ENCODE measurements around the gene RNASE3.

RNASE3 gene

DNA sequence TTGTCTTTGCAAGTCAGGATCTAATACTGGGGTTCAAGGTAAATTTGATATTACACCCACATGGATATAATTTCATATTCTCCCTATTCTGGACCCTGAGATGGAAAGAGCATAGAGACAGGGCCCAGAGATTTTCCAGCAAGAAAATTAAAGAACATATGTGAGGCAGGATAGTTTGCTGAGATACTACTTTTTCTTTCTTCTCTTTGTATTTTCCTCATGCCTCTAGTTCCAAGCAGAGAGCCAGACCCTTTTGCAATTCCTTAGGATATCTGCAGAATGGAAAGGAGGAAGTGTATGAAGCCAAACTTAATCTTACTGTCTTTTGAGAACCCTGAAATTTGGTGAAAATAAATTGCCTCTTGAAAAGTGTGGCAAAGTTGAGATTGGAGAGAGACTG, 34.0 kb upstream of the RNASE3 start:
- no peak overlapping the region for H3K4me3 ChIP-seq (ENCODE audit: low read depth, low read length)
- DNase-seq (ENCODE audit: low read depth): no peak
- TF ChIP-seq, protein P1, sequence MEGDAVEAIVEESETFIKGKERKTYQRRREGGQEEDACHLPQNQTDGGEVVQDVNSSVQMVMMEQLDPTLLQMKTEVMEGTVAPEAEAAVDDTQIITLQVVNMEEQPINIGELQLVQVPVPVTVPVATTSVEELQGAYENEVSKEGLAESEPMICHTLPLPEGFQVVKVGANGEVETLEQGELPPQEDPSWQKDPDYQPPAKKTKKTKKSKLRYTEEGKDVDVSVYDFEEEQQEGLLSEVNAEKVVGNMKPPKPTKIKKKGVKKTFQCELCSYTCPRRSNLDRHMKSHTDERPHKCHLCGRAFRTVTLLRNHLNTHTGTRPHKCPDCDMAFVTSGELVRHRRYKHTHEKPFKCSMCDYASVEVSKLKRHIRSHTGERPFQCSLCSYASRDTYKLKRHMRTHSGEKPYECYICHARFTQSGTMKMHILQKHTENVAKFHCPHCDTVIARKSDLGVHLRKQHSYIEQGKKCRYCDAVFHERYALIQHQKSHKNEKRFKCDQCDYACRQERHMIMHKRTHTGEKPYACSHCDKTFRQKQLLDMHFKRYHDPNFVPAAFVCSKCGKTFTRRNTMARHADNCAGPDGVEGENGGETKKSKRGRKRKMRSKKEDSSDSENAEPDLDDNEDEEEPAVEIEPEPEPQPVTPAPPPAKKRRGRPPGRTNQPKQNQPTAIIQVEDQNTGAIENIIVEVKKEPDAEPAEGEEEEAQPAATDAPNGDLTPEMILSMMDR (IDR thresholded peaks at IDR 0.05; ENCODE audit: low read depth, low read length, missing control alignments): no peak
- in situ Hi-C loops (cut with HindIII; ENCODE audit: low sequenced_read_pairs): no loop called here

DNA sequence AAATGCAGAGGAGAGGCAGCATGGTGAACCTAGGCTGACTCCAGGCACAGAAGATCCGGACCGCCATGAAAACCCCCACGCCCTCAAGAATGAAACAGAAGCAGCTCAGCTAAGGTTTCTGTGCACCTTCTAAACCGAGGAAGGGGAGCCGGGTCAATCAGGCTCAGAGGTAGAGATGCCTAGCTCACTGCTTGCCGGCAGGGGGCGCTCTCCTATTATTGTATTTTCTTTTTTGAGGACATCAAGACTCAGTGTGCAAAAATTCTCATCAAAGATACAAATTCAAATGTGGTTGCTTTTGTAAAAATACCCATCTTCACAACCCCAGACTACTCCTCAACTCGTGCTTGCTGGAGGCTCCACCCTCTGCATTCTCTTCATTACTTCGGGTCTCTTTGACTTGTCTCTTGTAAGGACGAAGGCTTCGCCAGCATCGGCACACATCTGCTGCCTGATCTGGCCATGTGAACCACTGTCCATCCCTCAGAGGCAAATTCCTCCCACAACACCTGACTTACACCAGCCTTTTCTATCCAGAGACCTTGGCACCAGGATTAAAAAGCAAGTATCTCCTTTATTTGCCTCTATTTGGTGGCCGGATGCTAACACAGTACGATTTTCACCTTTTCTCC, 33.4 kb upstream of the RNASE3 start:
- DNase-seq (ENCODE audit: low read depth): peak; percentile 15
- TF ChIP-seq, protein P1 (IDR thresholded peaks at IDR 0.05; ENCODE audit: low read depth, low read length, missing control alignments): peak; percentile 93
- in situ Hi-C loops (cut with HindIII; ENCODE audit: low sequenced_read_pairs): no loop called here
- H3K4me3 ChIP-seq (ENCODE audit: low read depth, low read length): no peak overlapping the region

GRCh38 chr14:20866194-20866593, 25.0 kb upstream of the RNASE3 start:
- in situ Hi-C loops (cut with HindIII; ENCODE audit: low sequenced_read_pairs): no loop called here
- no peak overlapping the region for H3K4me3 ChIP-seq (ENCODE audit: low read depth, low read length)

DNA sequence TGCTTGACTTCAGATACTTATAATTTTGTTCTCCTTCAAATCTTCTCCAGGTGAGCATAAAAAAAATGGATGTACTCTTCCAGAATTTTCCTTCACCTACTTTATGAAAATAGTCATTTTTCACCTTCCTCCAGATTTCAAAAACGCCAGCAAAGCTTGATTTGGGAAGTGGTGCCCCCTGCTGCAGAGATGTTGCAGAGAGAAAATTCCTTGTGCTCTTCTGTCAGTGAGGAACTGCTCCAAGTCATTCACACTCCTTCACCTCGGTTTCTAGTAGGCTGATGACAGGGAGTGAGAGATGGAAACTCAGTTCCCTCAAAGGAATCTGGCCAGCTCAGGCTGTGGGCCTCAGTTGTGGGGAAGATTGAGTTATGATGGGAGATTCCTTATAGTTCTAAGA, 24.2 kb upstream of the RNASE3 start:
- H3K4me3 ChIP-seq (ENCODE audit: low read depth, low read length): no peak overlapping the region
- DNase-seq (ENCODE audit: low read depth): no peak
- TF ChIP-seq, protein P1 (IDR thresholded peaks at IDR 0.05; ENCODE audit: low read depth, low read length, missing control alignments): peak; percentile 41
- in situ Hi-C loops (cut with HindIII; ENCODE audit: low sequenced_read_pairs): no loop called here

More at GRCh38 chr14:20866194-20866593, 25.0 kb upstream of the RNASE3 start:
- TF ChIP-seq, protein P1 (IDR thresholded peaks at IDR 0.05; ENCODE audit: low read depth, low read length, missing control alignments): no peak
- no peak for DNase-seq (ENCODE audit: low read depth)

DNA sequence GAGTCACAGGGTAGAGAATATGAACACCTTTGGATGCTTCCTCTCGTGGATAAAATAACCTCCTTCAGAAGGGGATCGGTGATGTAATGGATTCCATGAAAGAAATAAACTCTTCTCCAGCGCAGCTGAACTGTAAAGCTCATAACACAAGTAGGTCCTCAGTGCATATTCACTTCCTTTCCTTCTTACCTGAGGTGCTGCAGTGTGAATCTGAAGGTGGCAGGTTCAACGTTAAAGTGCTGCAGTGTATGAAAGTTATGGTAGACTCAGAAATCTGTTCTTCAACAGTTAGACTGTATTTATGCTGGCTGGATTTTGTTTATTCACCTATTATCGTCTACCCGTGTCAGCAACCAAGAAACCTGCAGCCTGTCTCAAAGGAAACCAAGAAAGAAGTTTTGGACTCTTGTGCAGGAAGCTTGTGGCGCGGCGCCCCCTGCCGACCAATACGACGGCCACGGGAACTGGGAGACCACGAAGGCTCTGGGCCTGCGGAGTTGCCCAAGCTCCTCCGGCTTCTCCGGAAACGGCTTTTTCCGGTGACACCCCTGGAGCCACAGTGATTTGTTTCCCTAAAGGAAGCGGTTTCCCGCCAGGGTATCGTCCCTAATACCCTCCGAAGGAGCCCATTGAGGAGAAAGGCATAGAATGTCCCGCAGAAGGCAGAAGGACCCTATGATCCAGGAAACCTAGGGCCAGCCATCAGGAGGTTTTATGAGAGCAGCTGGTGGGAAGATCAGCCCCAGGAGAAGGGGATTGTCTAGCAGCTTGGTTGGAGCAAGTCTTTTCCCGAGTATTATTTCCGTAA, 17.6 kb upstream of the RNASE3 start:
- H3K4me3 ChIP-seq (ENCODE audit: low read depth, low read length): no peak overlapping the region
- DNase-seq (ENCODE audit: low read depth): no peak
- TF ChIP-seq, protein P1 (IDR thresholded peaks at IDR 0.05; ENCODE audit: low read depth, low read length, missing control alignments): peak; percentile 59
- in situ Hi-C loops (cut with HindIII; ENCODE audit: low sequenced_read_pairs): no loop called here

GRCh38 chr14:20877016-20877415, 14.2 kb upstream of the RNASE3 start:
- TF ChIP-seq, protein P1 (IDR thresholded peaks at IDR 0.05; ENCODE audit: low read depth, low read length, missing control alignments): no peak
- H3K4me3 ChIP-seq (ENCODE audit: low read depth, low read length): no peak overlapping the region
- in situ Hi-C loops (cut with HindIII; ENCODE audit: low sequenced_read_pairs): no loop called here
- DNase-seq (ENCODE audit: low read depth): no peak

Data from astrocyte of the cerebellum (primary cell).